Measurements from ENCODE around the gene PADI2. TPM values are rescaled to one million over a fixed set of nuclear protein-coding genes. Genes with fewer than 3 reads are reported as not detected.

PADI2 gene
- total RNA-seq, 1 experiment from 2014 or later: 3.0 TPM

DNA sequence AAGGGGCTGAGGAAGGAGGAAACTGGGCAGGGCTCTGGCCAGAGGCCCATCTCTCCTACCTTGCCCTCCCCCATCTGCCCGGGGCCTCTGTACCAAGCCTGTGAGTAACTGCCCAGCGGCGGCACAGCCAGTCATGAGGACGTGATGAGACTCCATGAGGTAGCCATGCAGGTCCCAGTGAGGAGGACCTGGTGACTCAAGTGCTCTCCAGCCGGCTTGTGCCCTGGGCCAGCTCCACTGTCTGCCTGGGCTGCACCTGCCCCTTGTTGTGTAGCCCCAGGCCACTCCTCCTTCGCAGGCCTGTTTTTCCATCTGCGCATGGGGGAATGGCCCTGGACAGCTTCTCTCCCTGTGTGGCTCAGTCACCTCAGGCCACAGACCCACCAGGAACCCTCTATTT is 43.7 kb upstream of the PADI2 start:
- peaks cover 19% of the 10 kb centered on the region for H3K27me3 Mint-ChIP-seq (ENCODE audit: low read depth)
- Histone ChIP-seq H3K4ac (ENCODE audit: low read depth, low read length) (no peak overlapping the region), H3T11ph (ENCODE audit: low read length) (no peak overlapping the region), H3K27ac (ENCODE audit: insufficient read length, low read depth, low read length) (no peak overlapping the region), H2BK20ac (ENCODE audit: low read depth, low read length, poor library complexity, severe bottlenecking) (no peak overlapping the region), H2AK5ac (ENCODE audit: insufficient read length, low read length) (no peak overlapping the region), H3K23me2 (ENCODE audit: insufficient read length, low read depth, low read length, poor library complexity, severe bottlenecking) (no peaks in the 10 kb centered on the region), H4K91ac (ENCODE audit: insufficient read length, low read depth, low read length) (no peak overlapping the region), H3K79me2 (ENCODE audit: insufficient read depth, low read length) (no peaks in the 10 kb centered on the region), H3K4me2 (ENCODE audit: insufficient read depth, insufficient read length, low read length) (no peak overlapping the region), H2AFZ (ENCODE audit: low read length) (no peak overlapping the region), H2BK5ac (ENCODE audit: insufficient read length, low read length) (no peak overlapping the region), H3K79me1 (ENCODE audit: insufficient read depth, low read depth, low read length, poor library complexity, severe bottlenecking) (no peaks in the 10 kb centered on the region), H3K9me3 (ENCODE audit: control insufficient read depth, low read depth, low read length) (no peaks in the 10 kb centered on the region), H3K9ac (ENCODE audit: extremely low read depth, insufficient read length, low read length) (no peak overlapping the region), H3K18ac (ENCODE audit: insufficient read length, low read depth, low read length) (no peak overlapping the region), H4K8ac (replicated peaks; ENCODE audit: insufficient read length, low read depth, low read length) (no peak overlapping the region), H3K56ac (ENCODE audit: insufficient read length, low read depth, low read length) (no peak overlapping the region), H3K4me1 (ENCODE audit: insufficient read depth, low read length) (peaks cover 7% of the 10 kb centered on the region; the same call in 1 of the 2 replicates), H2BK12ac (ENCODE audit: insufficient read length, low read depth, low read length) (no peak overlapping the region), H3K23ac (ENCODE audit: insufficient read length, low read depth, low read length) (no peak overlapping the region), H4K20me1 (ENCODE audit: control insufficient read depth, insufficient read depth, insufficient read length) (no peaks in the 10 kb centered on the region), H4K5ac (ENCODE audit: insufficient read length, low read depth, low read length) (no peak overlapping the region), H3K27me3 (ENCODE audit: insufficient read depth, low read length) (no peaks in the 10 kb centered on the region), H2BK120ac (ENCODE audit: low read depth, low read length, poor library complexity, severe bottlenecking) (no peak overlapping the region), H3K14ac (ENCODE audit: insufficient read depth, low read length) (no peak overlapping the region), H2BK15ac (ENCODE audit: low read depth, low read length) (no peak overlapping the region)
- peaks cover 34 to 36% of the 10 kb centered on the region in 2 experiments for H3K4me1 Mint-ChIP-seq
- peak overlapping the region in 1 of 3 experiments; percentile 82; a peak in 1 of 7 replicates for H3K27ac Mint-ChIP-seq
- DNase-seq: no peak
- no peaks in the 10 kb centered on the region; a peak in 1 of 7 replicates for H3K36me3 Mint-ChIP-seq (ENCODE audit: insufficient read depth in 1 of 3, low read depth in 3 of 3)
- TF ChIP-seq, protein P1, sequence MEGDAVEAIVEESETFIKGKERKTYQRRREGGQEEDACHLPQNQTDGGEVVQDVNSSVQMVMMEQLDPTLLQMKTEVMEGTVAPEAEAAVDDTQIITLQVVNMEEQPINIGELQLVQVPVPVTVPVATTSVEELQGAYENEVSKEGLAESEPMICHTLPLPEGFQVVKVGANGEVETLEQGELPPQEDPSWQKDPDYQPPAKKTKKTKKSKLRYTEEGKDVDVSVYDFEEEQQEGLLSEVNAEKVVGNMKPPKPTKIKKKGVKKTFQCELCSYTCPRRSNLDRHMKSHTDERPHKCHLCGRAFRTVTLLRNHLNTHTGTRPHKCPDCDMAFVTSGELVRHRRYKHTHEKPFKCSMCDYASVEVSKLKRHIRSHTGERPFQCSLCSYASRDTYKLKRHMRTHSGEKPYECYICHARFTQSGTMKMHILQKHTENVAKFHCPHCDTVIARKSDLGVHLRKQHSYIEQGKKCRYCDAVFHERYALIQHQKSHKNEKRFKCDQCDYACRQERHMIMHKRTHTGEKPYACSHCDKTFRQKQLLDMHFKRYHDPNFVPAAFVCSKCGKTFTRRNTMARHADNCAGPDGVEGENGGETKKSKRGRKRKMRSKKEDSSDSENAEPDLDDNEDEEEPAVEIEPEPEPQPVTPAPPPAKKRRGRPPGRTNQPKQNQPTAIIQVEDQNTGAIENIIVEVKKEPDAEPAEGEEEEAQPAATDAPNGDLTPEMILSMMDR (conservative IDR thresholded peaks at IDR 0.05): no peak
- no peak overlapping the region for H3K4me3 Mint-ChIP-seq
- H3K9me3 Mint-ChIP-seq: peaks cover 0 to 3% of the 10 kb centered on the region in 2 experiments; a peak in 2 of 5 replicates
- WGBS (ENCODE audit: extremely low coverage, insufficient read length, low lambda C conversion rate): no CpG with 5 or more reads among the region's 7 CpGs
